A549 (cell line): ENCODE measurements around the gene SYP. TPM values are rescaled to one million over a fixed set of nuclear protein-coding genes. Genes with fewer than 3 reads are reported as not detected.

ENCODE experiments used
- ATAC-seq, 2 experiments: fragments of 200-7000 bp in 1 of 2; fragments of >200 bp in 1 of 2; cut with Nextera tagmentation in 1 of 2; cut with Tn5 transposase in 1 of 2; 3 replicates each; pipeline versions ENCODE4 v1.8.0 to v1.9.1; 2018 to 2020; ENCODE audit warnings: mild to moderate bottlenecking in 1 of 2, moderate library complexity in 1 of 2
- CTCF ChIA-PET: fragments of 300-600 bp; sonication (Branson Sonifier 250); formaldehyde crosslinking; extraction: SDS; loops from one replicate; lab custom pipeline; 2021; ENCODE audit warnings: antibody characterized with exemption, inconsistent platforms; lab: Yijun Ruan, JAX
- POLR2A ChIA-PET: fragments of 350-600 bp; formaldehyde crosslinking; extraction: SDS; loops from one replicate; lab custom pipeline; 2021; ENCODE audit warnings: antibody characterized with exemption, inconsistent platforms; lab: Yijun Ruan, JAX
- DNase-seq, 2 experiments: peaks; one replicate each; pipeline versions ENCODE4 v3.0.0 to v3.0.0-alpha.2; 2011 to 2016; ENCODE audit warnings: low read depth in 1 of 2, low spot score in 1 of 2
- FAIRE-seq: peaks from 2 replicates; lab custom pipeline; 2011; peaks lifted over from hg19 to GRCh38; lab: Jason Lieb, UNC
- H3K27ac ChIP-seq, 2 experiments: fragments of >200 bp; sonication (Bioruptor Twin); formaldehyde crosslinking; 3 replicates each; pipeline ENCODE4 v1.5.1; 2016 to 2017
- H3K4me1 ChIP-seq: fragments of >200 bp; sonication (Bioruptor Twin); formaldehyde crosslinking; 3 replicates; pipeline ENCODE4 v1.6.1; 2016
- H3K4me2 ChIP-seq: fragments of >200 bp; sonication (Bioruptor Twin); formaldehyde crosslinking; 3 replicates; pipeline ENCODE4 v1.6.1; 2016
- H3K4me3 ChIP-seq: fragments of >200 bp; sonication (Bioruptor Twin); formaldehyde crosslinking; 3 replicates; pipeline ENCODE4 v1.5.1; 2016
- H3K9me3 ChIP-seq: fragments of >200 bp; sonication (Bioruptor Twin); formaldehyde crosslinking; 3 replicates; pipeline ENCODE4 v1.6.1; 2016
- CBX2 ChIP-seq: fragments of 200-600 bp; sonication (generic); IDR thresholded peaks from 2 replicates; pipeline ENCODE4 v1.6.1; 2016; ENCODE audit warnings: low read depth, mild to moderate bottlenecking, borderline replicate concordance
- CBX8 ChIP-seq: fragments of 200-600 bp; sonication (generic); IDR thresholded peaks from 2 replicates; pipeline ENCODE4 v1.6.1; 2016
- CHD4 ChIP-seq: fragments of 200-600 bp; sonication (generic); IDR thresholded peaks from 2 replicates; pipeline ENCODE4 v1.6.1; 2016; ENCODE audit warnings: antibody characterized with exemption, mild to moderate bottlenecking, borderline replicate concordance
- E2F6 ChIP-seq: IDR thresholded peaks from 2 replicates; pipeline ENCODE4 v1.6.1; 2012; ENCODE audit warnings: low read depth, borderline replicate concordance
- EHF ChIP-seq: fragments of 250-450 bp; sonication (Bioruptor Pico); IDR thresholded peaks from 2 replicates; pipeline ENCODE4 v1.5.0; 2020; ENCODE audit warnings: mild to moderate bottlenecking
- EHMT2 ChIP-seq: fragments of 200-600 bp; sonication (generic); IDR thresholded peaks from 2 replicates; pipeline ENCODE4 v1.6.1; 2016; ENCODE audit warnings: antibody characterized with exemption, low read depth, mild to moderate bottlenecking, moderate library complexity
- ELK1 ChIP-seq: fragments of 150-350 bp; IDR thresholded peaks from 2 replicates; pipeline ENCODE4 v1.6.1; 2014; ENCODE audit warnings: low read depth, mild to moderate bottlenecking, low read length
- ESRRA ChIP-seq: fragments of 150-350 bp; IDR thresholded peaks from 2 replicates; pipeline ENCODE4 v1.6.1; 2014; ENCODE audit warnings: mild to moderate bottlenecking, low read length, borderline replicate concordance
- FOSL2 ChIP-seq, 2 experiments: fragments of 450-650 bp in 1 of 2; fragments of >200 bp in 1 of 2; sonication (Bioruptor Twin) in 1 of 2; formaldehyde crosslinking; IDR thresholded peaks; 2 replicates each; pipeline versions ENCODE4 v1.5.0 to v1.6.1; 2016 to 2020; ENCODE audit warnings: mild to moderate bottlenecking in 1 of 2, moderate library complexity in 1 of 2
- HDAC2 ChIP-seq: fragments of 200-600 bp; sonication (generic); IDR thresholded peaks from 2 replicates; pipeline ENCODE4 v1.6.1; 2016
- HES2 ChIP-seq: fragments of >200 bp; sonication (Bioruptor Twin); formaldehyde crosslinking; IDR thresholded peaks from 2 replicates; pipeline ENCODE4 v1.6.1; 2016
- HOXA7 ChIP-seq: fragments of 250-450 bp; sonication (Bioruptor Pico); IDR thresholded peaks from 2 replicates; pipeline ENCODE4 v1.5.0; 2020; ENCODE audit warnings: mild to moderate bottlenecking, moderate library complexity
- HOXB13 ChIP-seq: fragments of 250-450 bp; sonication (Bioruptor Pico); IDR thresholded peaks from 2 replicates; pipeline ENCODE4 v1.5.0; 2020; ENCODE audit warnings: low read depth, mild to moderate bottlenecking, moderate library complexity
- JUN ChIP-seq, 2 experiments: fragments of >200 bp; sonication (Bioruptor Twin); formaldehyde crosslinking; IDR thresholded peaks; 2 replicates in 1 of 2; 3 replicates in 1 of 2; pipeline ENCODE4 v1.6.1; 2016 to 2017
- JUNB ChIP-seq: fragments of >200 bp; sonication (Bioruptor Twin); formaldehyde crosslinking; IDR thresholded peaks from 2 replicates; pipeline ENCODE4 v1.6.1; 2016
- KDM5A ChIP-seq: fragments of 200-600 bp; sonication (generic); IDR thresholded peaks from 2 replicates; pipeline ENCODE4 v1.6.1; 2016; ENCODE audit warnings: antibody characterized with exemption, mild to moderate bottlenecking
- MAFK ChIP-seq: fragments of 450-650 bp; IDR thresholded peaks from 2 replicates; pipeline ENCODE4 v1.6.1; 2014; ENCODE audit not compliant: partially characterized antibody
- MAZ ChIP-seq: fragments of 150-350 bp; IDR thresholded peaks from 2 replicates; pipeline ENCODE4 v1.6.1; 2014; ENCODE audit warnings: antibody characterized with exemption, low read depth, low read length, borderline replicate concordance
- NFE2L2 ChIP-seq: fragments of 150-350 bp; conservative IDR thresholded peaks from 2 replicates; pipeline ENCODE4 v1.6.1; 2014; ENCODE audit warnings: low read length
- NR3C1 ChIP-seq: fragments of >200 bp; sonication (Bioruptor Twin); formaldehyde crosslinking; IDR thresholded peaks from 3 replicates; pipeline ENCODE4 v1.6.1; 2017
- POLR2A ChIP-seq: IDR thresholded peaks from 2 replicates; pipeline ENCODE4 v1.6.1; 2012; ENCODE audit warnings: mild to moderate bottlenecking, low read length
- POLR2AphosphoS2 ChIP-seq: conservative IDR thresholded peaks from 2 replicates; pipeline ENCODE4 v1.6.1; 2012; ENCODE audit warnings: low read length, improper control_type of control experiment, inconsistent platforms
- RAD21 ChIP-seq, 2 experiments: fragments of >200 bp in 1 of 2; sonication (Bioruptor Twin) in 1 of 2; formaldehyde crosslinking in 1 of 2; IDR thresholded peaks in 1 of 2; conservative IDR thresholded peaks in 1 of 2; 2 replicates in 1 of 2; 3 replicates in 1 of 2; pipeline ENCODE4 v1.6.1; 2012 to 2018; ENCODE audit warnings: inconsistent platforms in 1 of 2
- REST ChIP-seq: fragments of 200-600 bp; sonication (generic); IDR thresholded peaks from 2 replicates; pipeline ENCODE4 v1.6.1; 2016; ENCODE audit warnings: antibody characterized with exemption, mild to moderate bottlenecking, moderate library complexity
- RNF2 ChIP-seq: fragments of 200-600 bp; sonication (generic); IDR thresholded peaks from 2 replicates; pipeline ENCODE4 v1.6.1; 2016; ENCODE audit warnings: low read depth, mild to moderate bottlenecking, antibody characterized with exemption, moderate library complexity, borderline replicate concordance
- SMC3 ChIP-seq: fragments of >200 bp; sonication (Bioruptor Twin); formaldehyde crosslinking; IDR thresholded peaks from 3 replicates; pipeline ENCODE4 v1.6.1; 2018; ENCODE audit warnings: inconsistent platforms
- SREBF2 ChIP-seq: fragments of 450-650 bp; IDR thresholded peaks from 2 replicates; pipeline ENCODE4 v1.6.1; 2014; ENCODE audit warnings: mild to moderate bottlenecking, moderate library complexity
- ZNF302 ChIP-seq: fragments of 250-450 bp; sonication (Bioruptor Pico); IDR thresholded peaks from 2 replicates; pipeline ENCODE4 v1.9.0; 2021; ENCODE audit warnings: inconsistent platforms, mild to moderate bottlenecking, moderate library complexity
- WGBS: methylation state at CpG from one replicate; pipeline ENCODE4 v1.1.6; 2017; ENCODE audit errors: missing lambda C conversion rate; 5-methylcytosine and 5-hydroxymethylcytosine counted together
- polyA plus RNA-seq, 4 experiments: library from polyadenylated mRNA; depleted of rRNA in 3 of 4; stranded (reverse); fragments of >200 nt; fragmentation: RNase III in 1 of 4; extraction: RNeasy Plus Mini Kit Qiagen cat#74134 plus additional on column Dnase treatment in 1 of 4; gene quantifications; 2 replicates in 3 of 4; 3 replicates in 1 of 4; pipeline ENCODE4 v1.2.3, GENCODE V29; 2011 to 2017

Gene SYP
- polyA plus RNA-seq, 2 of the 4 experiments (the other 2 are of a cell fraction), result 1.3 to 3.8 TPM

- FAIRE-seq (no peak), DNase-seq (no peak), ATAC-seq (no peak)
- H3K9me3 ChIP-seq, result no peaks in the 10 kb centered on the region
- TF ChIP-seq MAFK (no peak), CBX8 (no peak), FOSL2 (IDR thresholded peaks at IDR 0.05) (no peak), FOSL2 (CRISPR knock-in tag; IDR thresholded peaks at IDR 0.05) (no peak), E2F6 (no peak), CBX2 (no peak), HDAC2 (no peak), HOXB13 (CRISPR knock-in tag) (no peak), KDM5A (no peak), HOXA7 (CRISPR knock-in tag) (no peak), JUN (IDR thresholded peaks at IDR 0.05) (no peak), NR3C1 (no peak), ELK1 (no peak), MAZ (no peak), SMC3 (no peak), EHMT2 (no peak), CHD4 (no peak), HES2 (no peak), ZNF302 (no peak)
- no peak overlapping the region for H3K27ac ChIP-seq
- H3K4me3 ChIP-seq, result no peak overlapping the region
- ChIA-PET CTCF (interaction anchor here (1.0 to 1.4 kb wide), 4 partner anchors 32 to 651 kb away, joined by 3 to 5 read pairs (median 4); partner anchors contain the start of gene GPKOW), POLR2A (no interaction called here)
- H3K4me1 ChIP-seq, result peaks cover 31% of the 10 kb centered on the region
- 91% methylated on average over 7 of the region's 10 CpGs for WGBS
- H3K4me2 ChIP-seq, result no peak overlapping the region
These were observed 12.5 kb downstream of the SYP start for GRCh38 chrX:49187526-49187925.

- Histone ChIP-seq H3K27ac (peak overlapping the region; percentile 84 to 100; a peak in 4 of 6 replicates), H3K4me2 (peak overlapping the region; percentile 99), H3K4me1 (peaks cover 31% of the 10 kb centered on the region), H3K9me3 (no peaks in the 10 kb centered on the region), H3K4me3 (no peak overlapping the region)
- no peak for TF ChIP-seq NFE2L2
- TF ChIP-seq JUNB, result no peak
- ChIA-PET CTCF (interaction anchor here (0.6 to 1.4 kb wide), 5 partner anchors 31 to 652 kb away, joined by 3 to 5 read pairs (median 4); partner anchors contain the start of gene GPKOW), POLR2A (no interaction called here)
- no peak for DNase-seq
- no peak for FAIRE-seq
- 91% methylated on average over 8 of the region's 15 CpGs for WGBS
- ATAC-seq, result no peak
These were observed 13.0 kb downstream of the SYP start for GRCh38 chrX:49187028-49187394.

- ATAC-seq (peak; percentile 27 to 46), FAIRE-seq (peak; percentile 7), DNase-seq (peak; percentile 60 to 84)
- H3K4me2 ChIP-seq, result peak within 1 kb of the TSS; percentile 99
- 53% methylated on average over 15 of the region's 62 CpGs for WGBS
- H3K9me3 ChIP-seq, result no peaks in the 10 kb centered on the region
- H3K27ac ChIP-seq, result peak within 1 kb of the TSS; percentile 84 to 100
- POLR2A ChIA-PET, result no interaction called here
- CTCF ChIA-PET, result interaction anchor here (0.6 to 1.4 kb wide), 4 partner anchors 14 to 345 kb away, joined by 3 to 5 read pairs (median 4); partner anchors contain the start of gene GPKOW
- peak within 1 kb of the TSS; percentile 63 for H3K4me3 ChIP-seq
- H3K4me1 ChIP-seq, result peaks cover 31% of the 10 kb centered on the region
- TF ChIP-seq RAD21 (conservative IDR thresholded peaks at IDR 0.05 in 1 of 2, IDR thresholded peaks at IDR 0.05 in 1 of 2) (peak; percentile 26 to 44; a peak in 3 of 5 replicates), EHF (CRISPR knock-in tag) (no peak), HOXB13 (CRISPR knock-in tag) (no peak), HOXA7 (CRISPR knock-in tag) (no peak), RNF2 (no peak), SMC3 (peak; percentile 32; the same call in 2 of the 3 replicates), ESRRA (no peak), CBX8 (no peak), REST (no peak), MAZ (no peak), POLR2A (peak; percentile 56), MAFK (no peak), SREBF2 (no peak), CHD4 (no peak), POLR2AphosphoS2 (no peak)
These were observed 13.6 kb downstream of the SYP start, which contains the start of gene PRICKLE3 for GRCh38 chrX:49186125-49187027. TSS of gene PRICKLE3 (minus strand) at chrX:49186373. CDS start at chrX:49186297, 76 bp downstream.
